Uterus (tissue), 2 donors: ENCODE data around the gene MYO18B.

Source experiments
- POLR2A ChIP-seq, 2 donors: fragments of 450-650 bp; IDR thresholded peaks; one replicate each; pipeline ENCODE4 v1.6.1; 2016; ENCODE audit warnings: antibody characterized with exemption in 2 of 2, mild to moderate bottlenecking in 1 of 2, moderate library complexity in 1 of 2
- TF ChIP-seq, protein P1 (sequence below), 4 experiments: fragments of 200-600 bp in 2 of 4; fragments of 450-650 bp in 2 of 4; sonication (generic) in 2 of 4; IDR thresholded peaks; one replicate each; pipeline ENCODE4 v1.5.1; 2016 to 2019; ENCODE audit warnings: antibody characterized with exemption in 4 of 4, mild to moderate bottlenecking in 2 of 4, moderate library complexity in 1 of 4

DNA sequence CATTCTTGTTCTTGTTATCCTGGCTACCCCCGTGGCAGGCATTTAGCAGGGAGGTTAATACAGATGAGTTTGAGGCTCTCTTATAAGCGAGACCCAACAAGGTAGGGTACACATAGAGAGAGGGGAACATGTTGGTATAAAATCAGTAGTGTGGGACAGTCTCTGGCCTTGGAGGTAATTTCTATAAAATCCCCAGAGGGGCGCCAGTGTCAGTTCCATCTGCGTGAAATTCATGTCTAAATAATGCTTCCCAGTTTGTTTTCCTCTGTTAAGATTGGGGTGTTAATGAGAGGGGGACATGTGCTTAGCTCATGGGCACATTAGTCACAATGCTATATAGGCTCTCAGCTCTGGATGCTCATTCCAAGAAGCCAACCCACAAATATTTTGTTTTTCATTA, 150.7 kb downstream of the MYO18B start:
- no peak for TF ChIP-seq POLR2A (IDR thresholded peaks at IDR 0.05)
- TF ChIP-seq, protein P1, sequence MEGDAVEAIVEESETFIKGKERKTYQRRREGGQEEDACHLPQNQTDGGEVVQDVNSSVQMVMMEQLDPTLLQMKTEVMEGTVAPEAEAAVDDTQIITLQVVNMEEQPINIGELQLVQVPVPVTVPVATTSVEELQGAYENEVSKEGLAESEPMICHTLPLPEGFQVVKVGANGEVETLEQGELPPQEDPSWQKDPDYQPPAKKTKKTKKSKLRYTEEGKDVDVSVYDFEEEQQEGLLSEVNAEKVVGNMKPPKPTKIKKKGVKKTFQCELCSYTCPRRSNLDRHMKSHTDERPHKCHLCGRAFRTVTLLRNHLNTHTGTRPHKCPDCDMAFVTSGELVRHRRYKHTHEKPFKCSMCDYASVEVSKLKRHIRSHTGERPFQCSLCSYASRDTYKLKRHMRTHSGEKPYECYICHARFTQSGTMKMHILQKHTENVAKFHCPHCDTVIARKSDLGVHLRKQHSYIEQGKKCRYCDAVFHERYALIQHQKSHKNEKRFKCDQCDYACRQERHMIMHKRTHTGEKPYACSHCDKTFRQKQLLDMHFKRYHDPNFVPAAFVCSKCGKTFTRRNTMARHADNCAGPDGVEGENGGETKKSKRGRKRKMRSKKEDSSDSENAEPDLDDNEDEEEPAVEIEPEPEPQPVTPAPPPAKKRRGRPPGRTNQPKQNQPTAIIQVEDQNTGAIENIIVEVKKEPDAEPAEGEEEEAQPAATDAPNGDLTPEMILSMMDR (IDR thresholded peaks at IDR 0.05) = no peak
